C4-2B (cell line): ENCODE data around the gene ERC2.

Experiments
- ZFX ChIP-seq: fragments of 450-650 bp; IDR thresholded peaks from 2 replicates; pipeline ENCODE4 v1.6.1; 2017
- TF ChIP-seq, protein P1 (sequence below): fragments of 450-650 bp; conservative IDR thresholded peaks from 2 replicates; pipeline ENCODE4 v1.5.1; 2017; ENCODE audit warnings: mild to moderate bottlenecking

DNA sequence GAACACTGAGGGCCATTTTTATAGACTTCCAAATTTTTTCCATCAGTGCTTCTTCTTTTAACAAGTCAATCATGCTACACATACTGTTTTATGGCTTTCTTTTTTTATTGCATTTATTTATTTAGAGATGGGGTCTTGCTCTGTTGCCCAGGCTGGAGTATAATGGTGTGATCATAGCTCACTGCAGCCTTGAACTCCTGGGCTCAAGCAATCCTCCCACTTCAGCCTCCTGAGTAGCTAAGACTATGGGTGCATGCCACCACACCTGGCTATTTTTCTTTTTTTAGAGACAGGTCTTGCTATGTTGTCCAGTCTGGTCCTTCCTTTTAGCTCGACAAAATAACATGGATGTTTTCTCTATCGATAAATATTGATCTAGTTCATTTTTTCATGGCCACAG lies 555.4 kb downstream of the ERC2 start:
- TF ChIP-seq, protein P1, sequence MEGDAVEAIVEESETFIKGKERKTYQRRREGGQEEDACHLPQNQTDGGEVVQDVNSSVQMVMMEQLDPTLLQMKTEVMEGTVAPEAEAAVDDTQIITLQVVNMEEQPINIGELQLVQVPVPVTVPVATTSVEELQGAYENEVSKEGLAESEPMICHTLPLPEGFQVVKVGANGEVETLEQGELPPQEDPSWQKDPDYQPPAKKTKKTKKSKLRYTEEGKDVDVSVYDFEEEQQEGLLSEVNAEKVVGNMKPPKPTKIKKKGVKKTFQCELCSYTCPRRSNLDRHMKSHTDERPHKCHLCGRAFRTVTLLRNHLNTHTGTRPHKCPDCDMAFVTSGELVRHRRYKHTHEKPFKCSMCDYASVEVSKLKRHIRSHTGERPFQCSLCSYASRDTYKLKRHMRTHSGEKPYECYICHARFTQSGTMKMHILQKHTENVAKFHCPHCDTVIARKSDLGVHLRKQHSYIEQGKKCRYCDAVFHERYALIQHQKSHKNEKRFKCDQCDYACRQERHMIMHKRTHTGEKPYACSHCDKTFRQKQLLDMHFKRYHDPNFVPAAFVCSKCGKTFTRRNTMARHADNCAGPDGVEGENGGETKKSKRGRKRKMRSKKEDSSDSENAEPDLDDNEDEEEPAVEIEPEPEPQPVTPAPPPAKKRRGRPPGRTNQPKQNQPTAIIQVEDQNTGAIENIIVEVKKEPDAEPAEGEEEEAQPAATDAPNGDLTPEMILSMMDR, result no peak
- TF ChIP-seq ZFX, result no peak
